ENCODE results near the gene TNNT1.
A peak's percentile ranks its signal among the peaks of the same experiment; 100 is the strongest.

The TNNT1 gene, protein sequence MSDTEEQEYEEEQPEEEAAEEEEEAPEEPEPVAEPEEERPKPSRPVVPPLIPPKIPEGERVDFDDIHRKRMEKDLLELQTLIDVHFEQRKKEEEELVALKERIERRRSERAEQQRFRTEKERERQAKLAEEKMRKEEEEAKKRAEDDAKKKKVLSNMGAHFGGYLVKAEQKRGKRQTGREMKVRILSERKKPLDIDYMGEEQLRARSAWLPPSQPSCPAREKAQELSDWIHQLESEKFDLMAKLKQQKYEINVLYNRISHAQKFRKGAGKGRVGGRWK

DNA sequence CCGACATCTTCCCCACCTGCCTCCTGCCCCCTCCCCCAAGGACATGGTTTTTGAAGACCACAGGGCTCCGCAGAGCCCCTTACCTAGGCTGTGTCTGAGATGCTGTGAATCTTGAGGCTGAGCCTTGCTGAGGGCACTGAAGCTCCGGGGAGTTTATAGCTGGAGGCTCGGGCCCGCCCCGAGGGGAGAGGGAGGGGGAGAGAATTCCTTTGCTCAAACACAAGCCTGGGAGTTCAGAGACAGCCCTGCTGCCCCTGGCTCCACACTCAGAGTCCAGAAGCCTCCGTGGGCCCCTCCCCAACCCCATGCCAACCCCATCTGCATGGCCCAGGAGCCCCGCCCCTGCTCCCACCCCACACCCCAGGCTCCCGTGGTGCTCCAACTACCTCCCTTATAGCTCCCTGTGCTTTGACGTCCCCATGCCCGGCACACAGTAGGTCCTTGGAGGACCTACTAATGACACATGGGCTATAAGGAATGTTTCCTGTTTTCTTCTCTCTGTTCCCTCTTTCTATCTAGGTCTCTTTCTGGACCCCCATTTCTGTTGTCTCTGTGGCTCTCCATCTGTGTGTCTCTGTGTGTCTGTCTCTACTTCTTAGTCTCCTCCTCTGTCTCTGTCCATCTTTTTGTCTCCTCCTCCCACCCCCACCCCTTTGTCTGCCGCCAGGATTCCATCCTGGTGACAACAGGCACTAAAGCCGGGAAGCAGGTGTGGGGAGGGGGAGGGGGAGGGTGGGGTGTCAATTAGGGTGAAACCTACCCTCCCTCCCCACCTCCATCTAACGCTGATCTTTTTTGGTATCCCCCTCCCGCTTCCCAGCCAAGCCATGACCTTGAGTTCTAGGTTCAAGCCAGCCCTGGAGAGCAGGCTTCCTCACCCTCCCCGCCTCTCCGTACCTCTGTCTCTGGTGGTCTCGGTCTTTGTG, at the start of gene TNNT1:
TSS of gene TNNT1 (minus strand) at position 129 of the 926 bp plus-strand sequence. CDS start 2,049 bp downstream, outside the sequence.
- H3K4me3 ChIP-seq = no peak within 1 kb of the TSS
- H3K27me3 ChIP-seq (ENCODE audit: low read depth) = peaks cover 8% of the 10 kb centered on the region
- no peaks in the 10 kb centered on the region for H3K9me3 ChIP-seq
- in situ Hi-C loops (cut with MboI; ENCODE audit: low sequenced_read_pairs) = no loop called here
- no peak for DNase-seq (ENCODE audit: low spot score in 2 of 2)
- H3K36me3 ChIP-seq (replicated peaks) = no peaks in the 10 kb centered on the region
- peaks cover 2% of the 10 kb centered on the region for H3K4me1 ChIP-seq

GRCh38 chr19:55198651-55199050, 49.6 kb upstream of the TNNT1 start:
- Histone ChIP-seq H3K4me3 (no peak overlapping the region), H3K27me3 (ENCODE audit: low read depth) (no peaks in the 10 kb centered on the region), H3K36me3 (replicated peaks) (no peaks in the 10 kb centered on the region), H3K4me1 (no peaks in the 10 kb centered on the region), H3K9me3 (no peaks in the 10 kb centered on the region)
- no peak for DNase-seq (ENCODE audit: low spot score in 2 of 2)
- in situ Hi-C loops (cut with MboI; ENCODE audit: low sequenced_read_pairs) = no loop called here

DNA sequence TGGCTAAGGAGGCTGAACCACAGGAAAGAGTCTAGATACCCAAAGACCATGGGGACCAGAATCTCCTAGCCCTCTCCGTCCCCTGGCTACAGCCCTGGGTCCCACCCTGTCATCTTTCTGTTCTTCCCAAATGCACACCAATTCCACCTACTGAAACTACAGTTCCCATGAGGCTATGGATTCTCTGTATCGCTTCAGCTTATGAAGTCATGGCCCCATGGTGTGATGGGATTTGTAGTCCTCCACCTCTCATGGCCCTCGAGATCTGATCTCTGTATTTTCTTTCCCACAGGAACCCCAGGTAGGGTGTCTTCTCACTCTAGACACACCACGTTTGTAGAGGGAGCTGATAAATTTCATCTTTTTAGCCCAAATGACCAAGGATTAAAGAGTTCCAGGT, 48.5 kb upstream of the TNNT1 start:
- Histone ChIP-seq H3K4me3 (no peak overlapping the region), H3K4me1 (no peaks in the 10 kb centered on the region), H3K27me3 (ENCODE audit: low read depth) (no peaks in the 10 kb centered on the region), H3K9me3 (no peaks in the 10 kb centered on the region), H3K36me3 (replicated peaks) (no peaks in the 10 kb centered on the region)
- no peak for DNase-seq (ENCODE audit: low spot score in 2 of 2)
- in situ Hi-C loops (cut with MboI; ENCODE audit: low sequenced_read_pairs) = no loop called here

GRCh38 chr19:55196803-55197202, 47.8 kb upstream of the TNNT1 start:
- no peak overlapping the region for H3K4me3 ChIP-seq
- H3K9me3 ChIP-seq = no peaks in the 10 kb centered on the region
- DNase-seq (ENCODE audit: low spot score in 2 of 2) = no peak
- in situ Hi-C loops (cut with MboI; ENCODE audit: low sequenced_read_pairs) = no loop called here
- H3K27me3 ChIP-seq (ENCODE audit: low read depth) = no peaks in the 10 kb centered on the region
- H3K36me3 ChIP-seq (replicated peaks) = no peaks in the 10 kb centered on the region
- H3K4me1 ChIP-seq = no peaks in the 10 kb centered on the region

- no peak for DNase-seq (ENCODE audit: low spot score in 2 of 2)
- Histone ChIP-seq H3K9me3 (no peaks in the 10 kb centered on the region), H3K4me1 (no peaks in the 10 kb centered on the region), H3K36me3 (replicated peaks) (no peaks in the 10 kb centered on the region), H3K4me3 (no peak overlapping the region), H3K27me3 (ENCODE audit: low read depth) (no peaks in the 10 kb centered on the region)
- in situ Hi-C loops (cut with MboI; ENCODE audit: low sequenced_read_pairs) = no loop called here
Observed at GRCh38 chr19:55193481-55193880, 44.5 kb upstream of the TNNT1 start.

- Histone ChIP-seq H3K4me1 (no peaks in the 10 kb centered on the region), H3K9me3 (no peaks in the 10 kb centered on the region), H3K27me3 (ENCODE audit: low read depth) (peaks cover 15% of the 10 kb centered on the region), H3K4me3 (no peak overlapping the region), H3K36me3 (replicated peaks) (no peaks in the 10 kb centered on the region)
- in situ Hi-C loops (cut with MboI; ENCODE audit: low sequenced_read_pairs) = no loop called here
- no peak for DNase-seq (ENCODE audit: low spot score in 2 of 2)
Observed at GRCh38 chr19:55189403-55189835, 40.4 kb upstream of the TNNT1 start.

DNA sequence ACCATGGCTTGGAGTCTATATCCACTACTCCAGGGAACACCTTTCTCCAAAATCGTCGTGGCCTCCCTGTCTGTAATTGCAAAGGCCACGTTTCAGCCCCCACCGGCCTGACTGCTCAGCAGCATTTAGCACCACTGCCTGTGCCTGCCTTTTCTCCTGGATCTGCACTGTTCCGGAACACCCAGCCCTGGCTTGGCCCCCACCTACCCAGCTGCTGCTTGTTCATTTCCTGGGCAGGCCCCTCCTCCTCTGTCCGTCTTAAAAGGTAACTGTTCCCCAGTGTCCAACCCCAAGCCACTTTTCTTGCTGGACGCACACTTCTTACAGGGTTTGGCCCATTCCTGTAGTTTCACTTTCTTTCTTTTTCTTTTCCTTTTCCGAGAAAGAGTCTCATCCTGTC, 39.6 kb upstream of the TNNT1 start:
- Histone ChIP-seq H3K4me1 (no peaks in the 10 kb centered on the region), H3K9me3 (no peaks in the 10 kb centered on the region), H3K4me3 (no peak overlapping the region), H3K27me3 (ENCODE audit: low read depth) (peaks cover 23% of the 10 kb centered on the region), H3K36me3 (replicated peaks) (no peaks in the 10 kb centered on the region)
- no peak for DNase-seq (ENCODE audit: low spot score in 2 of 2)
- in situ Hi-C loops (cut with MboI; ENCODE audit: low sequenced_read_pairs) = no loop called here

DNA sequence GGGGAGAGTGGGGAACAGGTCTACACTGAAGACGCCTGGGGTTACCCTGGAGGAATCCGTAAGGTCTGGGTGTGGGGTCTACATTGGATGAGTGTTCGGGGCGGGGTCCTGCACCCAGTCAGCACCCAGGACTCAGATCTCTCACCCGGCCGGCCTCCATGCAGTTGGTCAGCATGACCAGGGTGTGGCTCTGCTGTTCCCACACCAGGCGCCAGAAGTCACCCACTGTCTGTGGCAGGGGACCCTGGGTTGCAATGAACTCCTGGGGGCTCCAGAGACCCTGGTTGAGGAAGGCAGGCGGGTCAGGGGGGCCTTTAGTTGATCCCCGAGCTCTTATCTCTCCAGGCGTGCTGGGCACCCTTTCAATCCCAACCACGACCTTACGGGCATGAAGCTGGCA, 37.1 kb upstream of the TNNT1 start:
- no peak overlapping the region for H3K4me3 ChIP-seq
- H3K9me3 ChIP-seq = no peaks in the 10 kb centered on the region
- no peaks in the 10 kb centered on the region for H3K4me1 ChIP-seq
- in situ Hi-C loops (cut with MboI; ENCODE audit: low sequenced_read_pairs) = no loop called here
- DNase-seq (ENCODE audit: low spot score in 2 of 2) = no peak
- H3K36me3 ChIP-seq (replicated peaks) = no peaks in the 10 kb centered on the region
- H3K27me3 ChIP-seq (ENCODE audit: low read depth) = peaks cover 44% of the 10 kb centered on the region

DNA sequence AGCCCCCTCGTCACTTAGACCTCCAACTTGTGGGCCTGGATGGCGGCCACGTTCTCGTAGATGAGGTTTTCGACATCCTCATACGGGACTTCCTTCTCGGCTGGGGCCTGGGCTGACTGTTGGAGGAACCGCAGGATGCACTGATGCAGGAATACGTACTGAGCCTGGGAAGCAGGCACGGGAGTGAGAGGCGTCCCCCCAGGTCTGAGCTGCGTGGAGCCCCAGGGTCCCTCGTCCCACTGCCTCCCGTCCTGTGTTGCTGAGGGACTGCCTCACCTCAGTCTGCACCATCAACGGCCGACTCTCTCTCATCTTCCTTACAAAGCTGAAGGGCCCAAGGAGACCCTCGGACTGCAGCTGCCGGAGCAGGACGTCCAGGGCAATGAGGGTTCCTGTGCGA, 32.7 kb upstream of the TNNT1 start:
- in situ Hi-C loops (cut with MboI; ENCODE audit: low sequenced_read_pairs) = no loop called here
- no peaks in the 10 kb centered on the region for H3K9me3 ChIP-seq
- H3K4me1 ChIP-seq = peaks cover 9% of the 10 kb centered on the region
- H3K4me3 ChIP-seq = no peak overlapping the region
- no peak for DNase-seq (ENCODE audit: low spot score in 2 of 2)
- peaks cover 66% of the 10 kb centered on the region for H3K27me3 ChIP-seq (ENCODE audit: low read depth)
- H3K36me3 ChIP-seq (replicated peaks) = no peaks in the 10 kb centered on the region

DNA sequence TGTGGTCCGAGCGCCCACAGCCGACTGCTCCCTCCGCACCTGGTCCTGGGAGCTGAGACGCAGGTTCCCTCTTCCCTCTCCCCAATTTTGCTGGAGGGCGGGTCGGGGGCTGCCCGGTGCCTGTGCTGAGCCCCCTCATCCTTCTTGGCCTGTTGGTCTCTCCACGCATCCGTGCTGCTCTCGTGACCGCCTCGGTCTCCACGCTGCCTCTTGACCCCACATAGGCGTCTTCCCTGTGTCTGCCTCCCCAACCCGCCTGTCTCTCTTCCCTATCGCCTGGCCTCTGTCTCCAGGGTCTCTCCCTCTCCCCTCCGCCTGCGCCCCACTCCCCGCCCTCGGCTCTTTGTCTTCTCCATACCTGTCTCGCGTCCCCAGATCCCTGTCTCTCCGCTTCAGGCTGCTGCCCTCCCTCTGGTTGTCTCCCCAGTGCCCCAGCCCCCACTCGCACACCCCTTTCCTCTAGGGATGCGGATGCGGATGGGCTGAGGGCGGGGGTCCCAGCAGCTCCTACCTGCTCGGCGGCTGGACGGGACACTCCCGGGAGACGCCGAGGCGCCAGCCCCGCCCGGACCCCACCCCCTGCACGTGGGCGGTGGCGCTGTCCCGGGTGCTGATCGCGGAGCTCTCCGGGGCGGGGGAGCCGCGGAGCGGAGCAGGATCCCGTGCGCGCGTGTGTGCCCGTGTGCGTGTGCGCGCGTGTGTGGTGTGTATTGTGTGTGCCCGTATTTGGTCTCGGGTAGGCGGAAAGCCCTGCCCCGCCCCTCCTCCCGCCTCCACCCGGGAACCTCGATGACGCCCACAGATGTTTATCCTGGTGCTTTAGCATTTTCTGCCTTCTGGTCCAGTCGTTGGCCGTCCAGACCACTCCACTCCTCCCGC, 30.8 kb upstream of the TNNT1 start, which contains the start of gene SYT5:
TSS of gene SYT5 (minus strand) at position 684 of the 879 bp plus-strand sequence. CDS start 1,248 bp downstream, outside the sequence.
- Histone ChIP-seq H3K27me3 (ENCODE audit: low read depth) (peaks cover 58% of the 10 kb centered on the region), H3K4me3 (peak within 1 kb of the TSS; percentile 11)
- peak; percentile 14 to 78 for DNase-seq (ENCODE audit: low spot score in 2 of 2)

GRCh38 chr19:55178781-55179599, 30.0 kb upstream of the TNNT1 start:
- Histone ChIP-seq H3K9me3 (no peaks in the 10 kb centered on the region), H3K27me3 (ENCODE audit: low read depth) (peaks cover 49% of the 10 kb centered on the region), H3K36me3 (replicated peaks) (no peaks in the 10 kb centered on the region), H3K4me1 (peaks cover 9% of the 10 kb centered on the region), H3K4me3 (peak overlapping the region; percentile 11)
- in situ Hi-C loops (cut with MboI; ENCODE audit: low sequenced_read_pairs) = no loop called here
- DNase-seq (ENCODE audit: low spot score in 2 of 2) = peak; percentile 52 to 87

More for the DNA sequence above, 30.8 kb upstream of the TNNT1 start, which contains the start of gene SYT5:
- peaks cover 9% of the 10 kb centered on the region for H3K4me1 ChIP-seq
- in situ Hi-C loops (cut with MboI; ENCODE audit: low sequenced_read_pairs) = no loop called here
- no peaks in the 10 kb centered on the region for H3K9me3 ChIP-seq
- H3K36me3 ChIP-seq (replicated peaks) = no peaks in the 10 kb centered on the region

DNA sequence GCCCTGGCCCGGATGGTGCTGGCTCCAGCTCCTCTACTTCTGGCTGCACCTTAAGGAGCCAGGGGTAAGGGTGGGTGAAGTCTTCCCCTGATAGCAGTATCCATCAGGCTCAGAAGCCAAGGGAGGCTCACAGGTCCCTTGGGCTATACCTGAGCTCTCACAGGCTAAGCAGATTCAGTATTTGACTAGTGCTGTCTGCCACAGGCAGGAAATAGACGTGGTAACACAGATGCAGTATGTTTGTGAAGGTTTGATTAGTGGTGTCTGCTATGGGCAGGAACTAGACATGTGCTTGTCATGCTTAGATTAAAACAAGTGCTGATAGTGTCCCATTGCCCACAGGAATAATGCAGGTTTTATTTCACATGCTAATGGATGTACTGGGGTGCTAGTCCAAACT, 27.1 kb upstream of the TNNT1 start:
- in situ Hi-C loops (cut with MboI; ENCODE audit: low sequenced_read_pairs) = no loop called here
- Histone ChIP-seq H3K27me3 (ENCODE audit: low read depth) (peaks cover 29% of the 10 kb centered on the region), H3K4me1 (peaks cover 14% of the 10 kb centered on the region), H3K9me3 (no peaks in the 10 kb centered on the region), H3K4me3 (no peak overlapping the region), H3K36me3 (replicated peaks) (no peaks in the 10 kb centered on the region)
- no peak for DNase-seq (ENCODE audit: low spot score in 2 of 2)
